WTC11 (cell line): ENCODE data around the gene GABRR3. TPM values are rescaled to one million over a fixed set of nuclear protein-coding genes. Genes with fewer than 3 reads are reported as not detected.
A peak's percentile ranks its signal among the peaks of the same experiment; 100 is the strongest.

Experiments used
- ATAC-seq: fragments of 200-7000 bp; cut with Tn5 transposase; 2 replicates; pipeline ENCODE4 v1.10.0; 2021; ENCODE audit warnings: mild to moderate bottlenecking, moderate library complexity
- CTCF ChIA-PET: fragments of 300-600 bp; sonication (Branson Sonifier 250); formaldehyde crosslinking; loops from one replicate; lab custom pipeline; 2021; ENCODE audit warnings: antibody characterized with exemption; lab: Charles Lee
- POLR2A ChIA-PET: fragments of 350-600 bp; sonication (Branson Sonifier 250); formaldehyde crosslinking; loops from one replicate; lab custom pipeline; 2021; ENCODE audit warnings: antibody characterized with exemption; lab: Charles Lee
- DNase-seq: peaks from one replicate; pipeline ENCODE4 v3.0.0; 2021; ENCODE audit warnings: low spot score
- H3K27ac Mint-ChIP-seq: 2 replicates; pipeline ENCODE4 v1.8.0; 2021; ENCODE audit warnings: mixed read lengths
- H3K27me3 Mint-ChIP-seq: 2 replicates; pipeline ENCODE4 v1.8.0; 2021; ENCODE audit warnings: low read depth, mild to moderate bottlenecking, moderate library complexity, mixed read lengths
- H3K36me3 Mint-ChIP-seq: 2 replicates; pipeline ENCODE4 v1.8.0; 2021; ENCODE audit warnings: mixed read lengths
- H3K4me1 Mint-ChIP-seq: 2 replicates; pipeline ENCODE4 v1.8.0; 2022; ENCODE audit warnings: mixed read lengths
- H3K4me3 Mint-ChIP-seq: 2 replicates; pipeline ENCODE4 v1.8.0; 2021; ENCODE audit warnings: mild to moderate bottlenecking, moderate library complexity, mixed read lengths
- H3K9me3 Mint-ChIP-seq: 2 replicates; pipeline ENCODE4 v1.8.0; 2021; ENCODE audit warnings: mixed read lengths
- CTCF ChIP-seq: fragments of 200-600 bp; IDR thresholded peaks from 2 replicates; pipeline ENCODE4 v1.8.0; 2022; ENCODE audit warnings: antibody characterized with exemption
- GTF2I ChIP-seq: fragments of 250-450 bp; sonication (Bioruptor Pico); conservative IDR thresholded peaks from 2 replicates; pipeline ENCODE4 v1.4.0; 2021; ENCODE audit warnings: mild to moderate bottlenecking
- JAZF1 ChIP-seq: fragments of 250-450 bp; sonication (Bioruptor Pico); IDR thresholded peaks from 2 replicates; pipeline ENCODE4 v1.9.0; 2021; ENCODE audit warnings: moderate library complexity, mild to moderate bottlenecking, inconsistent platforms
- JUN ChIP-seq: sonication (generic); formaldehyde crosslinking; IDR thresholded peaks from 2 replicates; pipeline ENCODE4 v1.8.0; 2023; ENCODE audit warnings: mild to moderate bottlenecking, missing genetic modification reagents
- NFATC4 ChIP-seq: fragments of 250-450 bp; sonication (Bioruptor Pico); IDR thresholded peaks from 2 replicates; pipeline ENCODE4 v1.9.0; 2021; ENCODE audit warnings: mild to moderate bottlenecking
- NR1H2 ChIP-seq: sonication (generic); formaldehyde crosslinking; IDR thresholded peaks from 2 replicates; pipeline ENCODE4 v1.9.0; 2021; ENCODE audit warnings: mild to moderate bottlenecking, moderate library complexity, missing genetic modification reagents
- NR2C2 ChIP-seq: sonication (generic); formaldehyde crosslinking; IDR thresholded peaks from 2 replicates; pipeline ENCODE4 v1.8.0; 2022; ENCODE audit warnings: mild to moderate bottlenecking, missing genetic modification reagents
- RORB ChIP-seq: fragments of 250-450 bp; sonication (Bioruptor Pico); IDR thresholded peaks from 2 replicates; pipeline ENCODE4 v1.9.0; 2021; ENCODE audit warnings: mild to moderate bottlenecking
- SMAD4 ChIP-seq: sonication (generic); formaldehyde crosslinking; IDR thresholded peaks from 2 replicates; pipeline ENCODE4 v1.8.0; 2022; ENCODE audit warnings: mild to moderate bottlenecking, missing genetic modification reagents
- TEAD1 ChIP-seq: sonication (generic); formaldehyde crosslinking; IDR thresholded peaks from 2 replicates; pipeline ENCODE4 v1.8.0; 2022; ENCODE audit warnings: mild to moderate bottlenecking, missing genetic modification reagents
- ZNF281 ChIP-seq: sonication (generic); formaldehyde crosslinking; IDR thresholded peaks from 2 replicates; pipeline ENCODE4 v1.8.0; 2023; ENCODE audit warnings: mild to moderate bottlenecking, missing genetic modification reagents
- ZNF317 ChIP-seq: sonication (generic); formaldehyde crosslinking; IDR thresholded peaks from 2 replicates; pipeline ENCODE4 v1.8.1; 2023; ENCODE audit warnings: low read depth, mild to moderate bottlenecking, moderate library complexity, missing genetic modification reagents, borderline replicate concordance
- ZNF512 ChIP-seq: sonication (generic); formaldehyde crosslinking; IDR thresholded peaks from 2 replicates; pipeline ENCODE4 v1.8.1; 2022; ENCODE audit warnings: missing genetic modification reagents, borderline replicate concordance
- total RNA-seq: library from RNA; stranded (reverse); gene quantifications from 3 replicates; pipeline ENCODE4 v1.2.3, GENCODE V29; 2021
- TF ChIP-seq, protein P1 (sequence below): sonication (generic); formaldehyde crosslinking; IDR thresholded peaks from 2 replicates; pipeline ENCODE4 v1.8.1; 2022; ENCODE audit warnings: mild to moderate bottlenecking, moderate library complexity, missing genetic modification reagents
- TF ChIP-seq, protein P2 (sequence below): fragments of 250-450 bp; sonication (Bioruptor Pico); conservative IDR thresholded peaks from 2 replicates; pipeline ENCODE4 v1.9.0; 2021; ENCODE audit warnings: mild to moderate bottlenecking
- TF ChIP-seq, protein P3 (sequence below): fragments of 250-450 bp; sonication (Bioruptor Pico); IDR thresholded peaks from 2 replicates; pipeline ENCODE4 v1.8.0; 2021; ENCODE audit warnings: mild to moderate bottlenecking

The GABRR3 gene
- total RNA-seq, 1 experiment from 2014 or later, result not detected

DNA sequence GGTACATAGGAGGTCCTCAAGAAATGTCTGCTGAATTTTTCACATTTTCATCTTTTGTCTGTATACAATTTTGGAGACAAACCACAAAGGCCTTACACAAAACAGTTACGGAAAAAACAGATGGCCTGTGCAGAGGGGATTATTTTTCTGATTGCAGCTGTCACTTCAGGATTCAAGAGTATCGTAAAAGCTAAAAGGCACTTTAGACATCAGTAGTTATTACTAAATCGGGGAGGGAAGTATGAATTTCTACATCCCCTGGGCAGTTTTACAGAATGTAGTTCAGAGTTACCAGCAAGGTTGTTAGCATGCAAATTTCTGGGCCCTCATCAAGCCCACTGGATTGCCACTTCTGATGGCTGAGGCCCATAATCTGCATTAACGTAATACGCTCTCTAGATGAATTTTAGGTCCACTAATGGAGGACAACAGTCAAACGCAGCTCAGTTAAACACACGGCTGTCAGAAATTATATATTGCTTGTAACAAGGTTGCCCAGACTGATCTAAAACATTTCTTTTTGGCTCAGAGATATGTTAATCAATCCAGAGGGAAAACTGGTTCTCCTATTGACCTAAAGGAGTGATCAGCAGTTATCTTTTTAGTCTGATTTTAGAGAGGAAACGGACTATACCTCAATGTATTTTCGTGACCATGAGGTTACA, 64.0 kb downstream of the GABRR3 start:
- CTCF ChIA-PET, result interaction anchor here (1.0 to 1.4 kb wide), 2 partner anchors 16 to 52 kb away, joined by 3 read pairs; no protein-coding TSS in a partner anchor
- peak overlapping the region; percentile 81 for H3K4me3 Mint-ChIP-seq

More for the DNA sequence above, 64.0 kb downstream of the GABRR3 start:
- ATAC-seq (no peak), DNase-seq (no peak)
- Mint-ChIP-seq H3K9me3 (no peaks in the 10 kb centered on the region), H3K27ac (no peak overlapping the region), H3K27me3 (peaks cover 21% of the 10 kb centered on the region), H3K4me1 (peaks cover 23% of the 10 kb centered on the region), H3K36me3 (no peaks in the 10 kb centered on the region)
- POLR2A ChIA-PET, result interaction anchor here (0.7 kb wide), 1 partner anchor 149 kb away, joined by 3 read pairs; the partner anchor contains the start of gene CRYBG3
- TF ChIP-seq NFATC4 (CRISPR knock-in tag) (no peak), SMAD4 (CRISPR knock-in tag) (no peak), JAZF1 (CRISPR knock-in tag) (no peak), RORB (CRISPR knock-in tag) (no peak), CTCF (no peak), ZNF512 (CRISPR knock-in tag) (no peak), NR1H2 (CRISPR knock-in tag) (no peak), TEAD1 (CRISPR knock-in tag) (no peak), NR2C2 (CRISPR knock-in tag) (no peak), GTF2I (CRISPR knock-in tag) (no peak), ZNF317 (CRISPR knock-in tag) (no peak), ZNF281 (CRISPR knock-in tag) (no peak), JUN (no peak)
- TF ChIP-seq, protein P1, sequence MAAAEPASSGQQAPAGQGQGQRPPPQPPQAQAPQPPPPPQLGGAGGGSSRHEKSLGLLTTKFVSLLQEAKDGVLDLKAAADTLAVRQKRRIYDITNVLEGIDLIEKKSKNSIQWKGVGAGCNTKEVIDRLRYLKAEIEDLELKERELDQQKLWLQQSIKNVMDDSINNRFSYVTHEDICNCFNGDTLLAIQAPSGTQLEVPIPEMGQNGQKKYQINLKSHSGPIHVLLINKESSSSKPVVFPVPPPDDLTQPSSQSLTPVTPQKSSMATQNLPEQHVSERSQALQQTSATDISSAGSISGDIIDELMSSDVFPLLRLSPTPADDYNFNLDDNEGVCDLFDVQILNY (CRISPR knock-in tag), result no peak
- TF ChIP-seq, protein P2, sequence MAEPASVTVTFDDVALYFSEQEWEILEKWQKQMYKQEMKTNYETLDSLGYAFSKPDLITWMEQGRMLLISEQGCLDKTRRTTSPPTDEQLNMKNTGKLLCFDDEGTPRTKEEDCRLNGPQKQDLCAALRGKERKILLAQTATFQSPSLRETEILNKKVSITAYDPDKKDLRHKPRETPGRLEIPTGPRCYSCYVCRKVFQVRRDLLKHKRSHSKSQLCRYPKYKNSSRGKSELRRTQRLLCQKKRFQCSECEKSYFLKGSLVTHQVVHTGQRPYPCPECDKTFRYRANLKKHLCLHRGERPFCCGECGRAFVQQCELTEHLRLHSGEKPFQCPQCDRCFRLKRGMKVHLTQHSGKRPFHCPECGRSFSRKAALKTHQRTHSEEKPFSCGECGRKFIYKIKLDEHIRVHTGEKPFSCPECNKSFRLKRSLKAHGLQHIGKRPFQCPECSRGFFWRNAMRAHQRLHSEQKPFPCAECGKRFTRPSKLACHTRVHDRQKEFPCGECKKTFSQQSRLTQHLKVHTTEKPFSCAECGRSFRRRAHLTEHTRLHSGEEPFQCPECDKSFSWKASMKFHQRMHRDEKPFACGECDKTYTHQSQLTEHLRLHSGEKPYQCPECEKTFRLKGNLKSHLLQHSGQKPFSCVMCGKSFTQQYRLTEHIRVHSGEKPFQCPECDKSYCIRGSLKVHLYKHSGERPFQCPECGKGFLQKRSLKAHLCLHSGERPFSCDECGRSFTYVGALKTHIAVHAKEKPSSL (CRISPR knock-in tag), result no peak
- TF ChIP-seq, protein P3, sequence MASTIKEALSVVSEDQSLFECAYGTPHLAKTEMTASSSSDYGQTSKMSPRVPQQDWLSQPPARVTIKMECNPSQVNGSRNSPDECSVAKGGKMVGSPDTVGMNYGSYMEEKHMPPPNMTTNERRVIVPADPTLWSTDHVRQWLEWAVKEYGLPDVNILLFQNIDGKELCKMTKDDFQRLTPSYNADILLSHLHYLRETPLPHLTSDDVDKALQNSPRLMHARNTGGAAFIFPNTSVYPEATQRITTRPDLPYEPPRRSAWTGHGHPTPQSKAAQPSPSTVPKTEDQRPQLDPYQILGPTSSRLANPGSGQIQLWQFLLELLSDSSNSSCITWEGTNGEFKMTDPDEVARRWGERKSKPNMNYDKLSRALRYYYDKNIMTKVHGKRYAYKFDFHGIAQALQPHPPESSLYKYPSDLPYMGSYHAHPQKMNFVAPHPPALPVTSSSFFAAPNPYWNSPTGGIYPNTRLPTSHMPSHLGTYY, result no peak
